ENCODE measurements around the gene TOMM5. TPM values are rescaled to one million over a fixed set of nuclear protein-coding genes. Genes with fewer than 3 reads are reported as not detected.

The TOMM5 gene
- total RNA-seq, 1 experiment from 2014 or later, result 49.3 TPM

DNA sequence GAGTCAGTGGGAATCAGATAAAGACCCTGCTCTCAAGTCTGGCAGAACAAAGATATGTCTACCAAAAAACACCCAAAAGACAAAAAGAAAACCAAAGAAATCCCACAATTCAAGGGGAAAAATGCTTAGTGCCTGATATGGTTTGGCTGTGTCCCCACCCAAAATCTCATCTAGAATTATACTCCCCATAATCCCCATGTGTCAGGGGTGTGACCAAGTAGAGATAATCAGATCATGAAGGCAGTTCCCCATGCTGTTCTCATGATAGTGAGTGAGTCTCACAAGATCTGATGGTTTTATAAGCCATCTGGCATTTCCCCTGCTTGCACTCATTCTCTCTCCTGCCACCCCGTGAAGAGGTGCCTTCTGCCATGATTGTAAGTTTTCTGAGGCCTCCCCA, 29.6 kb downstream of the TOMM5 start:
- CTCF ChIA-PET, result no interaction called here
- Mint-ChIP-seq H3K27ac (ENCODE audit: unreplicated experiment) (no peak overlapping the region), H3K4me1 (ENCODE audit: low read depth, unreplicated experiment) (no peaks in the 10 kb centered on the region), H3K36me3 (ENCODE audit: insufficient read depth, unreplicated experiment) (no peaks in the 10 kb centered on the region), H3K4me3 (ENCODE audit: low read depth, unreplicated experiment) (no peak overlapping the region), H3K9me3 (ENCODE audit: low read depth, unreplicated experiment) (no peaks in the 10 kb centered on the region), H3K27me3 (ENCODE audit: unreplicated experiment) (no peaks in the 10 kb centered on the region)
- TF ChIP-seq, protein P1, sequence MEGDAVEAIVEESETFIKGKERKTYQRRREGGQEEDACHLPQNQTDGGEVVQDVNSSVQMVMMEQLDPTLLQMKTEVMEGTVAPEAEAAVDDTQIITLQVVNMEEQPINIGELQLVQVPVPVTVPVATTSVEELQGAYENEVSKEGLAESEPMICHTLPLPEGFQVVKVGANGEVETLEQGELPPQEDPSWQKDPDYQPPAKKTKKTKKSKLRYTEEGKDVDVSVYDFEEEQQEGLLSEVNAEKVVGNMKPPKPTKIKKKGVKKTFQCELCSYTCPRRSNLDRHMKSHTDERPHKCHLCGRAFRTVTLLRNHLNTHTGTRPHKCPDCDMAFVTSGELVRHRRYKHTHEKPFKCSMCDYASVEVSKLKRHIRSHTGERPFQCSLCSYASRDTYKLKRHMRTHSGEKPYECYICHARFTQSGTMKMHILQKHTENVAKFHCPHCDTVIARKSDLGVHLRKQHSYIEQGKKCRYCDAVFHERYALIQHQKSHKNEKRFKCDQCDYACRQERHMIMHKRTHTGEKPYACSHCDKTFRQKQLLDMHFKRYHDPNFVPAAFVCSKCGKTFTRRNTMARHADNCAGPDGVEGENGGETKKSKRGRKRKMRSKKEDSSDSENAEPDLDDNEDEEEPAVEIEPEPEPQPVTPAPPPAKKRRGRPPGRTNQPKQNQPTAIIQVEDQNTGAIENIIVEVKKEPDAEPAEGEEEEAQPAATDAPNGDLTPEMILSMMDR (IDR thresholded peaks at IDR 0.05; ENCODE audit: unreplicated experiment), result no peak
- BruUV-seq (replicated peaks), result no TSS peak
- no peak for DNase-seq
- intact Hi-C loops (cut with micrococcal nuclease; ENCODE audit: unreplicated experiment), result no loop called here

DNA sequence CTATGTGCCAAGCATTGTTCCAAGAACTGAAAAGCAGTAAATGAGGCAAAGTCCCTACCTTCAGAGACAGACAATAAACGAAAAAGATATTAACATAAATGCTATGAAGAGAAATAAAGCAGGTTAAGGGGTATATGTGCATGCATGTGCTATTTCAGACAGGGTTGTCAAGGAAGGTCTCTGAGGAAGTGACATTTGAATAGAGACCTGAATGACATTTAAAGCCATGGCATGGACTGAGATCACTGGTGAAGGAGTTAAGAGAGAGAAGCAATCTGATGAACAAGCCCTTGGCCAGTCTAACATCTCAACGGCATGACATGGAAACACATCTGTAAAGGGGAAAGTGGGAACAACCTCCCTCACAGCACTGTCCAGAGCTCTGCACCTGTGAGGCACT, 30.7 kb downstream of the TOMM5 start:
- DNase-seq, result no peak
- H3K4me3 Mint-ChIP-seq (ENCODE audit: low read depth, unreplicated experiment), result no peak overlapping the region
- BruUV-seq (replicated peaks), result no TSS peak
- no peaks in the 10 kb centered on the region for H3K27me3 Mint-ChIP-seq (ENCODE audit: unreplicated experiment)
- H3K9me3 Mint-ChIP-seq (ENCODE audit: low read depth, unreplicated experiment), result no peaks in the 10 kb centered on the region
- H3K4me1 Mint-ChIP-seq (ENCODE audit: low read depth, unreplicated experiment), result no peaks in the 10 kb centered on the region
- no peak overlapping the region for H3K27ac Mint-ChIP-seq (ENCODE audit: unreplicated experiment)
- intact Hi-C loops (cut with micrococcal nuclease; ENCODE audit: unreplicated experiment), result no loop called here
- TF ChIP-seq, protein P1 (IDR thresholded peaks at IDR 0.05; ENCODE audit: unreplicated experiment), result no peak
- CTCF ChIA-PET, result no interaction called here
- H3K36me3 Mint-ChIP-seq (ENCODE audit: insufficient read depth, unreplicated experiment), result no peaks in the 10 kb centered on the region

DNA sequence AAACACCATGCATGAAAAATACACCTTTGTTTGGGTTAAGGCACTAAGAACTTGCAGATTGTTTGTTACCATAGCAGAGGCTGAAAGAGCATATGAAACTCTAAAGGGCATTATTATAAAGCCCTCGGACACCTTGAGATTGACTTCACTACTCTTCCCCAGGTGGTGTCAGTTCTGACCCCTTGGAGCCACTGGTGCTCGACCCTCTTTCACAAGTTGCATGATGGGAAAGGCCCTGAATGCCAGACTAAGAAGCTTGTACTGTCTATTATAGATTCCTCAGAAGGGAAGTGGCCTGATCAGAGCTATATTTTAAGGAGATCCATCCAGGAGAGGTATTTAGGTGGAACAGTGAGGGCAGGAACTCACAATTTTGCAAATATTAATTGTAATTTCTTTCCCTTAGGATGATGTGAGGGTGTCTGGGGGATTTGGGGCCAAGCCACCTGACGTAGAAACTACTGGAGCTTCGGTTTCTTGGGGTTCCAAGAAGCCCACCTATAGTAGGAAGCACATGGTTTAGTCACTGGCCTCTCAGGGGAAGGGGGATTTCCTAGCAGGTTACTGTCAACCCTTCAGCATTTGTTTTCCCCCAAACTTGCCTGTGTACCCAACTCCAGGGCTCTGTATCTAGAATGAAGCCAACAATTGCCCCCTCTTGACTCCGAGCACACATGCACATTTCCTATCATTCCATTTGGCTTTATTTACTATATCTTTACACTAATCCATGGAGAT, 32.4 kb downstream of the TOMM5 start:
- Mint-ChIP-seq H3K36me3 (ENCODE audit: insufficient read depth, unreplicated experiment) (no peaks in the 10 kb centered on the region), H3K27ac (ENCODE audit: unreplicated experiment) (no peak overlapping the region), H3K4me3 (ENCODE audit: low read depth, unreplicated experiment) (no peak overlapping the region), H3K9me3 (ENCODE audit: low read depth, unreplicated experiment) (no peaks in the 10 kb centered on the region), H3K27me3 (ENCODE audit: unreplicated experiment) (no peaks in the 10 kb centered on the region), H3K4me1 (ENCODE audit: low read depth, unreplicated experiment) (no peaks in the 10 kb centered on the region)
- no TSS peak for BruUV-seq (replicated peaks)
- intact Hi-C loops (cut with micrococcal nuclease; ENCODE audit: unreplicated experiment), result no loop called here
- CTCF ChIA-PET, result no interaction called here
- TF ChIP-seq, protein P1 (IDR thresholded peaks at IDR 0.05; ENCODE audit: unreplicated experiment), result no peak
- no peak for DNase-seq

DNA sequence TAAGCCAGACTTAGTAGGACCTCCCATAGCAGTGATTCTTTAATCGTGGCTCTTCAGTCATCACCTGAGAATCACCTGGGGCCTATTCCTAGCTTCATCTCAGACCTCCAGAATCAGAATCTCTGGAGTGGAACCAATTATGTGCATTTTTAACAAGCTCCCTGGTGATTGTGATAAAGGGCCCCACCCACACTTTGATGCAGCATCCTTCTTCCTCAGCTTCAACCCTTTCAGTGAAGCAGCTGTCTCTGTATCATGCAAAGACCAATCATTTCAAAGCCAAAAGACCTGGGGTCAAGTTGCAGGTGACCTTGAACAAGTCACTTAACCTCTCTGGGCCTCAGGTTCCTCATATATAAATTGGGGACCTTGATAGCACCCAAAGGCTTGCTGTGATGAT, 33.3 kb downstream of the TOMM5 start:
- no peaks in the 10 kb centered on the region for H3K27me3 Mint-ChIP-seq (ENCODE audit: unreplicated experiment)
- H3K9me3 Mint-ChIP-seq (ENCODE audit: low read depth, unreplicated experiment), result no peaks in the 10 kb centered on the region
- no peak overlapping the region for H3K4me3 Mint-ChIP-seq (ENCODE audit: low read depth, unreplicated experiment)
- TF ChIP-seq, protein P1 (IDR thresholded peaks at IDR 0.05; ENCODE audit: unreplicated experiment), result no peak
- CTCF ChIA-PET, result no interaction called here
- H3K36me3 Mint-ChIP-seq (ENCODE audit: insufficient read depth, unreplicated experiment), result no peaks in the 10 kb centered on the region
- H3K27ac Mint-ChIP-seq (ENCODE audit: unreplicated experiment), result no peak overlapping the region
- intact Hi-C loops (cut with micrococcal nuclease; ENCODE audit: unreplicated experiment), result no loop called here
- DNase-seq, result no peak
- H3K4me1 Mint-ChIP-seq (ENCODE audit: low read depth, unreplicated experiment), result no peaks in the 10 kb centered on the region
- BruUV-seq (replicated peaks), result no TSS peak
